ENCODE measurements around the gene NLGN3.

Gene NLGN3

GRCh38 chrX:71214152-71214551 is 69.5 kb downstream of the NLGN3 start:
- no peak for DNase-seq (ENCODE audit: low read depth)

DNA sequence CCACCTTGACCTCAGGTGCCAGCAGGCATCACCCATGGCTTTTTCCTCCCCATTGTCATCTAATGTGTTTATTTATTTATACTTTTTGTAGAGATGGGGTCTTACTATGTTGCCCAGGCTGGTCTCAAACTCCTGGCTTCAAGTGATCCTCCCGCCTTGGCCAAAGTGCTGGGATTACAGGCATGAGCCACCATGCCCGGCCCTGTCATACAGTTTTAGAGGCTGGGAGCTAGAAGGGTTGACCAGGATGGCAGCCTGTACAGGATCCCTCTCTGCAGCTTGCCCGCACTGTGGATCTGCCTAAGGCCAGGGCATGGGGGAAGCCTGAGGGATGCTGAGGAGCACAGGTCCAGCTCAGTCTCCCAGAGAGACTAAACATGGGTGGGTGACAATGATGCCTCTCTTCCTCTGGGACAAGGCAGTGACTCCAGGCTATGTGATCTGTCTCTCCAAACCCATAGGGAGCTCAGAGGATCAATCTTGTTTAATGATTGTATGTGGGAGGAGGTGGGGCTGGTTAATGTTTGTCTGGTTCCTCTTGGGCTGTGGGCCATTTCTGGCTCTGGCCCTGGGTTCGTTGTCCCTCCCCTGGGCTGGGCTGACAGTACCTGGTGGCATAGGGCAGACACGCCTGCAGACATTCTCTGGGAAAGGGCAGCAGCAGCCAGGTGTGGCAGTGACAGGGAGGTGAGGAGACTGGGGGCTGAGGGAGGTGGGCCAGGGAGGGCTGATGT is 70.1 kb downstream of the NLGN3 start:
- no peak for DNase-seq (ENCODE audit: low read depth)

DNA sequence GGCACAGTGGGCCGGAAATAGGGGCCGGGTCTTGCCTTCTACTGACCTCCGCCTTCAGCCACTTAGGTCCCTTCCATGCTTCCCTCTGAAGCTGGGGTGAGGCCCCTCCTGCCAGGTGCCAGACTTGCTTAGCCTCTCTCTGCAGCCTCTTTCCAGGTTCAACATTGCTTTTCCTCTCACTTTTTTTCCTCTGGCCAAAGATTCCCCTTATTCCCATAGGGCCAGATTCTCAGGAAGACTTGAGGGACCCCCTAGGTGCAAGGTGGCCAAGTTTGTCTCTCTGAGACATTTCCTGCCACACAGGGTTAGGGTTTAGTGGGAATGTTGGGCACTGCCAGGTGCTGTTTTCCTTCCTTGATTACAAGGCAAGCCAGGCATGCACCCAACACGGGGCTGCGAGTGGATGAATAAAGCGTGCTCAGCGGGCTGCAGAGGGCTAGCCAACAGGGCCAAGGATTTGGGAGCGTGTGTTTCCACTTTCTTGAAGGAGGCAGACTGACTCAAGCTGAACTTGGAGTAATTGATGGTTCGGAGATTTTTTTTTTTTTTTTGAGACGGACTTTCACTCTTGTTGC is 70.8 kb downstream of the NLGN3 start:
- no peak for DNase-seq (ENCODE audit: low read depth)

- no peak for DNase-seq (ENCODE audit: low read depth)
Observed at GRCh38 chrX:71216485-71216884, 71.8 kb downstream of the NLGN3 start.

DNA sequence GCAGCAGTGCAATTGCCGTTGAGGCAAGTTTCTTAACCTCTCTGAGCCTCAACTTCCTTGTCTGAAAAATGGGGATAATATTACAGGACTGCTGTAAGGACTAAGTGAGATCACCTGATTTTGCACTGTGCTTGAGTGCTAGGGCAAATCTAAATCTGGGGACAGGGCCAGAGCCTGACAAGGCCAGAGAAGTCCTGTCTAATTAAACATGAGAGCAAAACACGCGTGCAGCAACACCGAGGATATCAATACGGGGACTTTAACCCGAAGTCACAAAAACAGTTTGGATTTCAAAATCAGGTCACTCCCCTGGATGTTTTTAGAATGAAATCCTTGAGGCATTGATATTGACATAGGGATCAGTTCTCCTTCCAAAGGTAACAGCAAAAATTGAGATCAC is 72.7 kb downstream of the NLGN3 start:
- no peak for DNase-seq (ENCODE audit: low read depth)
